PC-3 (cell line): ENCODE measurements around the gene TSPEAR.

Experiments used
- EZH2phosphoT487 ChIP-seq: fragments of 300-600 bp; sonication (generic); IDR thresholded peaks from 2 replicates; pipeline ENCODE4 v1.6.1; 2018; ENCODE audit warnings: mild to moderate bottlenecking, antibody characterized with exemption, low read length, borderline replicate concordance
- TF ChIP-seq, protein P1 (sequence below): fragments of 300-600 bp; sonication (generic); conservative IDR thresholded peaks from 2 replicates; pipeline ENCODE4 v1.5.1; 2017; ENCODE audit warnings: antibody characterized with exemption, low read depth, mild to moderate bottlenecking, low read length

DNA sequence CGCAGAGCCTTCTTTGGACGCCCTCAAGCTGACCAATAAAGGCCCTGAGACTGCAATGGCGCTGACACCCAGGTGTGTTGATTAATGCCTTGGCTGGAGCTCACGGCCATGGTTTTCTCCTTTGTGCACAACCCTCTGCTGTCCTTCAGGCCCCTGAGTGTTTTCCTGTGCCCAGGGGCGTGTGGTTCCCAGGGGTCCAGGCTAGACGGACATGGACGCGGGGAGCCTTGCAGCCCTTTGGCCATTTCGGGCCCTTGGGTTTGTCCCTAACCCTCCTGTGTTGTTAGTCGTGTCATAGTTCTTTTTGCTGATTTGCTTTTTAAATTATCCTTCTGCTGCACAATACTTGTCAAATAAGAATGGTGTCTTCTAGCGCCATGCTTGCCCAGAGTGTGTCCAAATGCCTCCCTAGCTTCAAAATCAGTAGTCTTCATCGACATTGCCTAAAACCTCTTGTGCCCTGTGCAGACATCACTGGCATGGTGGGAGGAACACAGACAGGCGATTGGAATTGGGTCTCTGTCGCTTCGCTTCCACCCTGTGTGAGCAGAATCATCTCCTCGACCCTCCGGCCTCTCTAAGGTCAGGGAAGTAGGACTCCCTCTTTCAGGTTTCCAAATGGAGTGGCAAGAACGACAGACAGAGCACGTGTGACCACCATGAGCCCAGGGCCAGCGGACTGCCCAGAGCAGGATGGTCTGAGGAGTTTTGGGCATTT, 135.9 kb downstream of the TSPEAR start:
- TF ChIP-seq, protein P1, sequence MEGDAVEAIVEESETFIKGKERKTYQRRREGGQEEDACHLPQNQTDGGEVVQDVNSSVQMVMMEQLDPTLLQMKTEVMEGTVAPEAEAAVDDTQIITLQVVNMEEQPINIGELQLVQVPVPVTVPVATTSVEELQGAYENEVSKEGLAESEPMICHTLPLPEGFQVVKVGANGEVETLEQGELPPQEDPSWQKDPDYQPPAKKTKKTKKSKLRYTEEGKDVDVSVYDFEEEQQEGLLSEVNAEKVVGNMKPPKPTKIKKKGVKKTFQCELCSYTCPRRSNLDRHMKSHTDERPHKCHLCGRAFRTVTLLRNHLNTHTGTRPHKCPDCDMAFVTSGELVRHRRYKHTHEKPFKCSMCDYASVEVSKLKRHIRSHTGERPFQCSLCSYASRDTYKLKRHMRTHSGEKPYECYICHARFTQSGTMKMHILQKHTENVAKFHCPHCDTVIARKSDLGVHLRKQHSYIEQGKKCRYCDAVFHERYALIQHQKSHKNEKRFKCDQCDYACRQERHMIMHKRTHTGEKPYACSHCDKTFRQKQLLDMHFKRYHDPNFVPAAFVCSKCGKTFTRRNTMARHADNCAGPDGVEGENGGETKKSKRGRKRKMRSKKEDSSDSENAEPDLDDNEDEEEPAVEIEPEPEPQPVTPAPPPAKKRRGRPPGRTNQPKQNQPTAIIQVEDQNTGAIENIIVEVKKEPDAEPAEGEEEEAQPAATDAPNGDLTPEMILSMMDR = no peak
- TF ChIP-seq EZH2phosphoT487 = no peak
